LNCAP (cell line): ENCODE measurements around the gene ATG13.

Experiments
- CTCF ChIP-seq: fragments of 450-650 bp; IDR thresholded peaks from 2 replicates; pipeline ENCODE4 v1.5.1; 2017; ENCODE audit warnings: mild to moderate bottlenecking

The ATG13 gene

GRCh38 chr11:46667043-46667481, 49.7 kb downstream of the ATG13 start:
- TF ChIP-seq CTCF: no peak

GRCh38 chr11:46668480-46669085, 51.2 kb downstream of the ATG13 start:
- TF ChIP-seq CTCF: no peak

GRCh38 chr11:46669711-46670139, 52.4 kb downstream of the ATG13 start:
- TF ChIP-seq CTCF: peak; percentile 42

GRCh38 chr11:46671958-46672315, 54.6 kb downstream of the ATG13 start:
- TF ChIP-seq CTCF: no peak

- TF ChIP-seq CTCF: no peak
Measured at GRCh38 chr11:46672381-46672839, 55.1 kb downstream of the ATG13 start.

- TF ChIP-seq CTCF: no peak
Measured at GRCh38 chr11:46673713-46674462, 56.5 kb downstream of the ATG13 start.

- TF ChIP-seq CTCF: no peak
Measured at GRCh38 chr11:46674463-46675287, 57.3 kb downstream of the ATG13 start.
